AG09319 (cell line): ENCODE results near the gene LCN12.
"Not testable (repeated sequence)": the region's sequence is repeated elsewhere in the genome, so short reads cannot be mapped to it uniquely, and the experiment has no call there.

Experiments
- DNase-seq: peaks from one replicate; pipeline ENCODE4 v3.0.0-alpha.2; 2010; ENCODE audit warnings: low read depth; ENCODE audit errors: extremely low read depth
- TF ChIP-seq, protein P1 (sequence below): IDR thresholded peaks from 2 replicates; pipeline ENCODE4 v1.5.1; 2011; ENCODE audit warnings: low read depth, mild to moderate bottlenecking, inconsistent platforms, low read length, moderate library complexity

LCN12 gene

DNA sequence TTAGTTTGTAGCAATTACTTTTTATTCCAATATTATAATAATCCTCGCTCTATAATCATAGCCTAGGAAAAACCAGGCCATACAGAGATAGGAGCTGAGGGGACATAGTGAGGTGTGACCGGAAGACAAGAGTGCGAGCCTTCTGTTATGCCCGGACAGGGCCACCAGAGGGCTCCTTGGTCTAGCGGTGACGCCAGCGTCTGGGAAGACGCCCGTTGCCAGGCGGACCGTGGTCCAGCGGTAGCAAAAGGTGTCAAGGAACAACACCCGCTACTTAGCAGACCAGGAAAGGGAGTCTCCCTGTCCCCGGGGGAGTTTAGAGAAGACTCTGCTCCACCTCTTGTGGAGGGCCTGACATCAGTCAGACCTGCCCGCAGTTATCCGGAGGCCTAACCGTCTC, 52.2 kb downstream of the LCN12 start:
- TF ChIP-seq, protein P1, sequence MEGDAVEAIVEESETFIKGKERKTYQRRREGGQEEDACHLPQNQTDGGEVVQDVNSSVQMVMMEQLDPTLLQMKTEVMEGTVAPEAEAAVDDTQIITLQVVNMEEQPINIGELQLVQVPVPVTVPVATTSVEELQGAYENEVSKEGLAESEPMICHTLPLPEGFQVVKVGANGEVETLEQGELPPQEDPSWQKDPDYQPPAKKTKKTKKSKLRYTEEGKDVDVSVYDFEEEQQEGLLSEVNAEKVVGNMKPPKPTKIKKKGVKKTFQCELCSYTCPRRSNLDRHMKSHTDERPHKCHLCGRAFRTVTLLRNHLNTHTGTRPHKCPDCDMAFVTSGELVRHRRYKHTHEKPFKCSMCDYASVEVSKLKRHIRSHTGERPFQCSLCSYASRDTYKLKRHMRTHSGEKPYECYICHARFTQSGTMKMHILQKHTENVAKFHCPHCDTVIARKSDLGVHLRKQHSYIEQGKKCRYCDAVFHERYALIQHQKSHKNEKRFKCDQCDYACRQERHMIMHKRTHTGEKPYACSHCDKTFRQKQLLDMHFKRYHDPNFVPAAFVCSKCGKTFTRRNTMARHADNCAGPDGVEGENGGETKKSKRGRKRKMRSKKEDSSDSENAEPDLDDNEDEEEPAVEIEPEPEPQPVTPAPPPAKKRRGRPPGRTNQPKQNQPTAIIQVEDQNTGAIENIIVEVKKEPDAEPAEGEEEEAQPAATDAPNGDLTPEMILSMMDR = peak; percentile 16
- DNase-seq = not testable (repeated sequence)
